ENCODE measurements around the gene DSCAM.

Gene DSCAM

DNA sequence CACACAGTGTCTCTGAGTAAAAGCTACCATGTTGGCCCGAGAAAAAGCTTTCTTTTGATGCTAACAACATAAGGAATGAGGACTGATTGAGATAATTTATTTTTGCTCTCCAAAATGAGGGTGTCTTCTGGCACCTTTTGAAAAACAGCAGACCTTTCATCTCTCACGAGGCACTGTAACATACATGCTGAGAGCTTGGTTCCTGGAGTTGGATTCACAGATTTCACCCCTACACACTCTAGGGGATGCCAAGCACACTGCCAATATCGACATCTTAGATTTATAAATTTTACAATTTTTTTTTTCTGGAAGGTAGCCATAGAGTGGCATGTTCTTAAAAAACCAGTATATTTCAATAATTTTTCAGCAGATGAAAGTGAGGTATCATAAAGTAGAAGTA is 408.3 kb downstream of the DSCAM start:
- Mint-ChIP-seq H3K27me3 (ENCODE audit: low read depth) (no peaks in the 10 kb centered on the region), H3K36me3 (ENCODE audit: low read depth) (no peaks in the 10 kb centered on the region), H3K4me1 (ENCODE audit: low read depth) (no peaks in the 10 kb centered on the region), H3K9me3 (peaks cover 21% of the 10 kb centered on the region), H3K27ac (no peak overlapping the region), H3K4me3 (no peak overlapping the region)

DNA sequence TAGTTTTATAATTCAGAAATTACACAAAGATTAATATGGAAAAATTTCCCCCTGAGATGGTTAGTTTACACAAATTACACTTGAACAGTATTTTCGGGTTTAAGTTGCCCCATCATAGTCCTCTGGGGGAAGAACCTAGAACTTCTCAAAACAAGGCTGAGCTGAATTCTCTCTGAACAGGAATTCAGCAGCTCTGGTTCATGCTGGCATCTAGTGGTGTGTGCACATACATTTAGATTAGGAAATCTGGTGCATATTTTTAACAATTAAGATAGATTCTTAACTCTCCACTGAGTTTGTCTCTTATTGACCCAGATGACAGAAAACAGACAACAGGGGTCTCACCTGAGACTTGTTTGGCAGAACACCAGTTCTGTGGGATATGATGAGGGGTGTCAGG is 410.7 kb downstream of the DSCAM start:
- Mint-ChIP-seq H3K27ac (no peak overlapping the region), H3K27me3 (ENCODE audit: low read depth) (no peaks in the 10 kb centered on the region), H3K4me3 (no peak overlapping the region), H3K36me3 (ENCODE audit: low read depth) (no peaks in the 10 kb centered on the region), H3K4me1 (ENCODE audit: low read depth) (no peaks in the 10 kb centered on the region), H3K9me3 (peaks cover 30% of the 10 kb centered on the region)

DNA sequence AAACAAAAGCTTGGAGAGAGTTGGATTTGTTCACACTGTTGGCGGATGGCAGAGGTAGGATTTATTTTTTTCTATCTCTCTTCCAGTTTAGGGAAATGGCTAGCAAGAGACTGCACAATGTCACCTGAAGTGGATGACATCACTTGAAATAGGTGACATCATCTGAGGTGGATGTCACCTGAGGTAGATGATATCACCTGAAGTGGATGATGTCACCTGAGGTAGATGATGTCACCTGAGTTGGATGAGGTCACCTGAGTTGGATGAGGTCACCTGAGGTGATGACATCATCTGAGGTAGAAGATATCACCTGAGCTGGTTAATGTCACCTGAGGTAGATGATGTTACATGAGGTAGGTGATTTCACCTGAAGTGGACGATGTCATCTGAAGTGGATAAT is 413.4 kb downstream of the DSCAM start:
- H3K36me3 Mint-ChIP-seq (ENCODE audit: low read depth) = no peaks in the 10 kb centered on the region
- H3K9me3 Mint-ChIP-seq = peaks cover 36% of the 10 kb centered on the region
- no peaks in the 10 kb centered on the region for H3K4me1 Mint-ChIP-seq (ENCODE audit: low read depth)
- no peak overlapping the region for H3K27ac Mint-ChIP-seq
- H3K27me3 Mint-ChIP-seq (ENCODE audit: low read depth) = no peaks in the 10 kb centered on the region
- H3K4me3 Mint-ChIP-seq = no peak overlapping the region

DNA sequence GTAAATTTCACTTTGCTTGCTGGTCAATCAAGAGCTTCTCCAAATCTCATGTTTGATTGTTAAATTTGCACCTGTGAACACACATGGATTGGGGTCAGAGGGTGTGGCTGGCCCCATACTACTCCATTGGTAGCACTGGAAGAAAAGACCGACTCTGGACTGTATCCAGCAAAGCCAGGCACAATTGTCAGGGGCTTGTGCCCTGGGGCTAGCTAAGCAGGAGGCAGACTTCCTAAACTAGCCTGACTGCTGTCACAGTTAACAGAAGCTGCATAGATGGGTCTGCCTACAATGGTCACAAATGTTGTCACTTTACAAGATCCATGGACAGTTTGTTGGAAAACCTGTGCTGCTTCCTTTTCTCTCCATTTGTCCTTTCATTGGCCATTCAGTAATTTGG is 421.0 kb downstream of the DSCAM start:
- no peak overlapping the region for H3K27ac Mint-ChIP-seq
- no peaks in the 10 kb centered on the region for H3K36me3 Mint-ChIP-seq (ENCODE audit: low read depth)
- no peaks in the 10 kb centered on the region for H3K27me3 Mint-ChIP-seq (ENCODE audit: low read depth)
- H3K4me3 Mint-ChIP-seq = no peak overlapping the region
- peaks cover 20% of the 10 kb centered on the region for H3K9me3 Mint-ChIP-seq
- H3K4me1 Mint-ChIP-seq (ENCODE audit: low read depth) = no peaks in the 10 kb centered on the region

DNA sequence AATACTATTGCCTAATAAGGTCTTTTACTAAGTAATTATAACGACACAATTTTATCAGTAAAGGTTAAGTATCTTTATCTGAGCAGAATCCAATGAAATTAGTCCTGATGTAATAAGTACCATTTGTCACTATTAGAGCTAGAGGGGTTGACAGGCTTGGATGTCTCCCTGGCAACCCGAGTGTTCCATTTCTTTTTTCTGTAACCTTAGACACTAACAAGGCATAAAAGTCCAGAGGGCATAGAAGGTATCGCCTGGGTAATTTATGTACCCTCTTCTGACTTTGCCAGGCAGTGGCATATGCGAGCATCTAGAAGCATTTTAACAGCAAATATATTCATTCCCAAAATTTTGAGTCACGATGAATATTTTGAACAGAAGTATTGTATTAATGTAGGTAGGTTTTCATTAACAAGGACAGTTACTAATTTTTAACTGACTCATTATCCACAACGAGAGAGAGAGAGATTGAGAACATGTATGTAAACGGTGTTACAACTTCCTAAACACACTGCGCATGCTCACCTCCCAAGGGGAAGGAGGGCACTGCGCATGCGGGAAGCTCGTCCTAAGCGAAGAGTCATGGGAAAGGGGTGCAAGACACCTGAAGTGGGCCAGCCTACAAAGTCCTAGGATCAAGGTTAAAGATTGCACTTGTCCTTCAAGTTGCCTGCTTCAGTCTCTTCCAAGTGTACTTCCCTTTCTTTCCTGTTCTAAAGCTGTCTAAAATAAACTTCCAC is 423.9 kb downstream of the DSCAM start:
- no peaks in the 10 kb centered on the region for H3K4me1 Mint-ChIP-seq (ENCODE audit: low read depth)
- H3K36me3 Mint-ChIP-seq (ENCODE audit: low read depth) = no peaks in the 10 kb centered on the region
- H3K27ac Mint-ChIP-seq = no peak overlapping the region
- H3K9me3 Mint-ChIP-seq = peaks cover 27% of the 10 kb centered on the region
- H3K27me3 Mint-ChIP-seq (ENCODE audit: low read depth) = no peaks in the 10 kb centered on the region
- no peak overlapping the region for H3K4me3 Mint-ChIP-seq

DNA sequence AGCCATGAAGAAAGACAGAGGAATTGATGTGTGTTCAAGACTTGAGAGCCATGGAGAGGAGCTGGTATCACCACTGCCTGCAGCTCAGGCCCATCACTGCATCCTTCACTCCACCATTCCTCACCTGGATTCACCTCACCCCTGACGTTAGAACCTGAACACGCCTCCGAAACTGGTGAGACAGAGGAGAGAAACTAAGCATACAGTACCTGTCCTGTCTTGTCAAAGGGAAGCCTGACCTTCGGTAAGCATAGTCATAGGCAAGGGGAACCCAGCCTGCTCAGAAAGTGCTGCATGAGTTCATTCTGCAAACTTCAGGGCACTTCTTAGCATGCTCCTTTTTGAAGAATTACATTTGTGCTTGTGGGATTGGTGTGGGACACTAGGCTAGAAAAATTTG is 425.8 kb downstream of the DSCAM start:
- no peaks in the 10 kb centered on the region for H3K4me1 Mint-ChIP-seq (ENCODE audit: low read depth)
- H3K27me3 Mint-ChIP-seq (ENCODE audit: low read depth) = no peaks in the 10 kb centered on the region
- peaks cover 29% of the 10 kb centered on the region for H3K9me3 Mint-ChIP-seq
- H3K36me3 Mint-ChIP-seq (ENCODE audit: low read depth) = no peaks in the 10 kb centered on the region
- no peak overlapping the region for H3K27ac Mint-ChIP-seq
- no peak overlapping the region for H3K4me3 Mint-ChIP-seq

DNA sequence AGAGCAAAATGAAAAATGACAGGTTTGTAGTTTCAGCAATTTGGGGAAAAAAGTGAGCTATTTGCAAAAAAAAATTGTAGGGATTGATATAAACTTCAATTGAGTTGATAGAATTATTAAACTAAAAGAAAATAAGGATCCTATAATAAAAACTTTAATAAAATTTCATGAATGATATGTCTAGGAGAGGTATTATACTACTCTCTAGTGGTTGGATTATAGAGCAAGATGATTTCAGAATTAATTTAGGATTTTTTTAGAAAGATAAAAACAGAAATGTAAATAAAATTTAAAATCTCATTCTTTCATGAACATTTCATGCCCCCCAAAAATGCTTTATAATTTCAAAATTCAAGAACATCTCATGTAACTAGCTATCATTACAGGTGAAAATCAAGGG is 430.4 kb downstream of the DSCAM start:
- Mint-ChIP-seq H3K9me3 (peaks cover 23% of the 10 kb centered on the region), H3K27me3 (ENCODE audit: low read depth) (no peaks in the 10 kb centered on the region)

DNA sequence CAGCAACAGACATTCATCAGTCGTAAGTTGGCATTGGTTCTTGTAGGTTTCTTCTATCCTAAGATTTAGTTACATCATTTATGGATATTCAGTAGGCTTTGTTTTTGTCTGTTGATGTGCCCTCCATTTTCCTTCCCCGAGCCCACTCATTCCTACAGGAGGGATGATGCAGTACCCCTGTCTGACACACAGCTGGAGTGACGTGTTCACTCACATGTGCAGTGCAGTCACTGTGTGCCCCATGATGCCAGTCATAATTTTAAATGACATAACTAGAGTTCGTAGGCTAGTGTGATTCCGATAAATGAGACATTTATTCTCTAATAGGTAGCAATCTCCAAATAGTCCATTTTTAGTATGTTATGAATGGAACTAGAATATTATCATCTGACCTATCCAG is 438.4 kb downstream of the DSCAM start:
- no peaks in the 10 kb centered on the region for H3K27me3 Mint-ChIP-seq (ENCODE audit: low read depth)
- H3K36me3 Mint-ChIP-seq (ENCODE audit: low read depth) = no peaks in the 10 kb centered on the region
- no peak overlapping the region for H3K27ac Mint-ChIP-seq
- no peak overlapping the region for H3K4me3 Mint-ChIP-seq
- H3K4me1 Mint-ChIP-seq (ENCODE audit: low read depth) = no peaks in the 10 kb centered on the region
- H3K9me3 Mint-ChIP-seq = peaks cover 8% of the 10 kb centered on the region

More for the DNA sequence above, 430.4 kb downstream of the DSCAM start:
- no peak overlapping the region for H3K27ac Mint-ChIP-seq
- no peaks in the 10 kb centered on the region for H3K36me3 Mint-ChIP-seq (ENCODE audit: low read depth)
- H3K4me1 Mint-ChIP-seq (ENCODE audit: low read depth) = no peaks in the 10 kb centered on the region
- no peak overlapping the region for H3K4me3 Mint-ChIP-seq

DNA sequence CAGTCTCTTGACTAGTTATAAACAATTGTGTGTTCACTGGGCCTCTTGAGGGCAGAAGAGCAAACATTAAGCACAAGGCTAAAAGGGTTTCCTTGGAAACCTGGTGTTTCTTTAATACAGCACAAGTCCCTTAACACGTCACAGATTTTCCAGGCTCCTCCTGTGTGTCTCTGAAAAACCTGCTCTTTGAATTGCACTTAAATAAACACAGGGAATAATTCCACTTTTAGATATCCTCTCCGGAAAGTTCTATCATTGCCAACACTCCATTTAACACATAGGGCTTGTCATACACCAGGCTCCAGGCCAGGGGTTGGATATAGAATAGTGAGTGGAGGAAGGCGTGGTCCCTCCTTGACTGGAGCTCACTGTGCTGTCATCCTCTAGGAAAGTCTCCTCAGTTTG is 442.6 kb downstream of the DSCAM start:
- H3K4me1 Mint-ChIP-seq (ENCODE audit: low read depth) = no peaks in the 10 kb centered on the region
- no peaks in the 10 kb centered on the region for H3K27me3 Mint-ChIP-seq (ENCODE audit: low read depth)
- H3K36me3 Mint-ChIP-seq (ENCODE audit: low read depth) = no peaks in the 10 kb centered on the region
- peaks cover 3% of the 10 kb centered on the region for H3K9me3 Mint-ChIP-seq
- H3K4me3 Mint-ChIP-seq = no peak overlapping the region
- no peak overlapping the region for H3K27ac Mint-ChIP-seq

DNA sequence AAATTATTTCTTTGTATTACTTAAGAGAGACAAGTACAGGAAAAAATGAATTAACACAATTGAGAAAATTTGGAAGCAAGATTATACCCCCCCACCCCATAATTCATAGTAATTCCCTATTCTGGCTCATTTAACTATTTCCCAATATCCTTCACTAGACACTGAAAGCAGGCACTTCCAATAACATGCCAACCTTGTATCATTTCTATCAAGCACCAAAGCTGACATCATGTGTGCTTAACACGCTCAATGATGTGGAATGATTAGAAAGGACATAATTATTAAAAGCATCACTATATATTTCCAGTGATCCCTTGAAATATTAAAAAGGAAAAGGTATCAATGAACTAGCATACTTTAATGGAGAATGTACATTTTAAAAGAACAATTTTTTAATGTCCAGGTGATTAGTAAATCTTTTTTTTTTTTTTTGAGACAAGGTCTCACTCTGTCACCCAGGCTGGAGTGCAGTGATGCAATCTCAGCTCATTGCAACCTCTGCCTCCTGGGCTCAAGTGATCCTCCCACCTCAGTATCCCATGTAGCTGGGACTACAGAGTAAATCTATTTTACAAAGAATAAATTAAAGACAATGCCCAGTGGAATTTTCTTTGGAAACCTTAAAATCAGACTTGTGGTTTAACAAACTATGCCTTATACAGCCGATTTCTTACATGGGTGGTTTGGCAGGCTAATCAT is 443.9 kb downstream of the DSCAM start:
- H3K4me3 Mint-ChIP-seq = no peak overlapping the region
- H3K4me1 Mint-ChIP-seq (ENCODE audit: low read depth) = no peaks in the 10 kb centered on the region
- H3K27me3 Mint-ChIP-seq (ENCODE audit: low read depth) = no peaks in the 10 kb centered on the region
- no peaks in the 10 kb centered on the region for H3K36me3 Mint-ChIP-seq (ENCODE audit: low read depth)
- no peak overlapping the region for H3K27ac Mint-ChIP-seq
- H3K9me3 Mint-ChIP-seq = peaks cover 4% of the 10 kb centered on the region

DNA sequence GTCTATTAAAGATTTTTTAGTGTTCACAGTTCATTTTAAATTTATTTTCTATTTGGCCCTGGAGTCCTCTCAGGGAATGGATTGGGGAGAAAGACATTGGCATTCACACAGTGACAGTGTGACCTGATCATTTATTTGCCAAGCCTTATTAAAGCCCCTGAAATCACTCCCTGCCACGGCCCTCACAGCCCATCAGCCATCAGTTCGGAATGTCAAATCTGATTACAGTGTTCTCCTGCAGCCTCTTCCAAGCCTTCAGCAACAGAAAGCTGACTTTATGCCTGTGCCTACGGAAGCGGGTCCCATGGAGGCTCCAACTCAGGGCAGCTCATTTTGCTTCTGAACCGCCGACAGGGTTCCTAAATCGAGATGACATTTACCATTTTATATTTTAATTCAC is 451.2 kb downstream of the DSCAM start:
- Mint-ChIP-seq H3K4me1 (ENCODE audit: low read depth) (no peaks in the 10 kb centered on the region), H3K9me3 (peaks cover 6% of the 10 kb centered on the region), H3K36me3 (ENCODE audit: low read depth) (no peaks in the 10 kb centered on the region), H3K27me3 (ENCODE audit: low read depth) (no peaks in the 10 kb centered on the region), H3K27ac (no peak overlapping the region), H3K4me3 (no peak overlapping the region)

DNA sequence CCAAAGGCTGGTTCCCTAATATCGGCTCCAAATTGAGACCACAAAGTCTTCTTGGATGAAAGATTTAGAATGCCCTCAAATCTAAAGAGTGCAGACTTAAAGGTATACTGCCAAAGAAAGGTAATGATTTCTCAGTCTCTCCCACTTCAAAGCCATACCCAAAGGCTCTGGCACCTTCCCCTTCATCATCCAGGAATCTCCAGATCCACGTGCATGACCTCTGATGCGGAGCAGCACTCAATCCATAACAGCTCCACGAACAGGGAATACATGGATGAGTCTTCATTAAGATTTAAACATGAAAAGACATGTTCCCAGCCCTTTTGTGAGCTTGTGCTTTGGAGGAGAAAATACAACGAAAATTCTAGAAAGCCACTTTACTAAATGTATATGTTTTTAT is 453.9 kb downstream of the DSCAM start:
- no peak overlapping the region for H3K27ac Mint-ChIP-seq
- H3K36me3 Mint-ChIP-seq (ENCODE audit: low read depth) = no peaks in the 10 kb centered on the region
- no peak overlapping the region for H3K4me3 Mint-ChIP-seq
- H3K27me3 Mint-ChIP-seq (ENCODE audit: low read depth) = no peaks in the 10 kb centered on the region
- no peaks in the 10 kb centered on the region for H3K4me1 Mint-ChIP-seq (ENCODE audit: low read depth)
- H3K9me3 Mint-ChIP-seq = peaks cover 3% of the 10 kb centered on the region

DNA sequence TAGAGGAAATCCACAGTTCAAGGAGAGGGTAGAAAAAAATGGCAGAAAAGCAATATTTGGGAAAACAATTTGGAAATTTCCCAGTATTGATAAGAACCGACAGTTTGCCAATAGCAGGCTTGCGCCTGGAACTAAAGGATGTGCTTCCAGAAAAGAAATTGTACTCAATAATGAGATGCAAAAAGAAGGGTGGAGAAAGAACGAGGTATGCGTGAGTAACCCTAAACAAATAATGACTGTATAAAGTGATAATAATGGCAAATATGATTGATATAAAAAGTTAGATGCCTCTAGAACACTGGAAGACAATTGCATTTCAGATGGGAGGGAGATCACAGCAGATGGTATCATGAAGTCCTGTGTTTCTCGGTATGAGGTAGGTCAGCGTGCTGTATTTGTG is 458.9 kb downstream of the DSCAM start:
- H3K9me3 Mint-ChIP-seq = no peaks in the 10 kb centered on the region

DNA sequence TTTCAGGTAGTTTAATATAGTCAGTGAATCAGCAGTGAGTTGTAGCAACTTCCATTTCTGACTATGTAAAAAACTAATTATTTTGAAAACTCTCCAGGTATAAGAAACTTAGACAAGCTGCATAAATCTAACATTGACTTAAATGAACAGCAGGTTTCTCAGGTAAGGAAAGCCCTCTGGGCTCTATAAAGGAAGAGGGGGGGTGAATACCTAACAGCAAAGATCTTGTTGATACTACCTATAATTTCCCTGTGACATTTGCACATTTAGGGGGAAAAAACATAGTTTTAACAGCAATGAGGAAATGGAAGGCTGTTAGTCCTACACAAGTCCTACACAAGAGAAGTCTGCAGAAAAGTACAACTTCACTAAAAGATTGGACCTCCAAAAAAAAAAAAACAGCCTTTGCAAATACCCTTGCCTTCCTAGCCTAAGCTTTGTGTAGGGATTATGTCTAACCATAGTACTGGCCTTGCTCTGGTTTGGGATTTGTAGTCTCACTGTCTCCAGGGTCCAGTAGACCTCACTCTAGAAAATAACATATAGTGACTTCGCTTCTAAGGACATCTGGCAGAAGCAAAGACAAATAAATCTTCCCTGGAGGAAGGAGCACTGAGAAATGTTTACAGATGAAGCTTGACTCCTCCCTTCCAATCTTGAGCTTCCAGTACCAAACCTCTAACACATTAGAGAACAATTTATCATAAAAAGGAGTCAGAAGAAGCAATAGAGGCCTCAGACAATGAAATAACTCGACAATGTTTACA is 459.8 kb downstream of the DSCAM start:
- H3K27me3 Mint-ChIP-seq (ENCODE audit: low read depth) = no peaks in the 10 kb centered on the region
- H3K27ac Mint-ChIP-seq = no peak overlapping the region
- H3K36me3 Mint-ChIP-seq (ENCODE audit: low read depth) = no peaks in the 10 kb centered on the region
- no peak overlapping the region for H3K4me3 Mint-ChIP-seq
- no peaks in the 10 kb centered on the region for H3K4me1 Mint-ChIP-seq (ENCODE audit: low read depth)
- H3K9me3 Mint-ChIP-seq = no peaks in the 10 kb centered on the region

More for the DNA sequence above, 458.9 kb downstream of the DSCAM start:
- no peak overlapping the region for H3K4me3 Mint-ChIP-seq
- H3K36me3 Mint-ChIP-seq (ENCODE audit: low read depth) = no peaks in the 10 kb centered on the region
- H3K27me3 Mint-ChIP-seq (ENCODE audit: low read depth) = no peaks in the 10 kb centered on the region
- H3K27ac Mint-ChIP-seq = no peak overlapping the region
- no peaks in the 10 kb centered on the region for H3K4me1 Mint-ChIP-seq (ENCODE audit: low read depth)
